Measurements from ENCODE around the gene MBL2.

The MBL2 gene

GRCh38 chr10:52762088-52762487 is 10.5 kb downstream of the MBL2 start:
- no peak for DNase-seq (ENCODE audit: low read depth)
- no peak for TF ChIP-seq CTCF (conservative IDR thresholded peaks at IDR 0.05; ENCODE audit: low read depth, low read length)
- no peak overlapping the region for H3K4me3 ChIP-seq (ENCODE audit: low read length)

GRCh38 chr10:52759154-52759553 is 13.4 kb downstream of the MBL2 start:
- TF ChIP-seq CTCF (conservative IDR thresholded peaks at IDR 0.05; ENCODE audit: low read depth, low read length), result no peak
- H3K4me3 ChIP-seq (ENCODE audit: low read length), result no peak overlapping the region
- DNase-seq (ENCODE audit: low read depth), result no peak

GRCh38 chr10:52758406-52758805 is 14.2 kb downstream of the MBL2 start:
- H3K4me3 ChIP-seq (ENCODE audit: low read length), result no peak overlapping the region
- TF ChIP-seq CTCF (conservative IDR thresholded peaks at IDR 0.05; ENCODE audit: low read depth, low read length), result no peak
- DNase-seq (ENCODE audit: low read depth), result no peak

GRCh38 chr10:52757773-52758172 is 14.8 kb downstream of the MBL2 start:
- DNase-seq (ENCODE audit: low read depth), result no peak
- no peak for TF ChIP-seq CTCF (conservative IDR thresholded peaks at IDR 0.05; ENCODE audit: low read depth, low read length)
- H3K4me3 ChIP-seq (ENCODE audit: low read length), result no peak overlapping the region

- TF ChIP-seq CTCF (conservative IDR thresholded peaks at IDR 0.05; ENCODE audit: low read depth, low read length), result no peak
- no peak for DNase-seq (ENCODE audit: low read depth)
- H3K4me3 ChIP-seq (ENCODE audit: low read length), result no peak overlapping the region
Observed at GRCh38 chr10:52756966-52757365, 15.6 kb downstream of the MBL2 start.

GRCh38 chr10:52756295-52756694 is 16.3 kb downstream of the MBL2 start:
- DNase-seq (ENCODE audit: low read depth), result no peak
- TF ChIP-seq CTCF (conservative IDR thresholded peaks at IDR 0.05; ENCODE audit: low read depth, low read length), result no peak
- no peak overlapping the region for H3K4me3 ChIP-seq (ENCODE audit: low read length)

- H3K4me3 ChIP-seq (ENCODE audit: low read length), result no peak overlapping the region
- no peak for DNase-seq (ENCODE audit: low read depth)
- no peak for TF ChIP-seq CTCF (conservative IDR thresholded peaks at IDR 0.05; ENCODE audit: low read depth, low read length)
Observed at GRCh38 chr10:52755297-52756062, 17.1 kb downstream of the MBL2 start.
